ENCODE data around the gene HEXIM2.
"Not testable (repeated sequence)": the region's sequence is repeated elsewhere in the genome, so short reads cannot be mapped to it uniquely, and the experiment has no call there.

GRCh38 chr17:45124797-45125122, 36.9 kb upstream of the HEXIM2 start:
- TF ChIP-seq CTCF (optimal IDR thresholded peaks at IDR 0.05 in 1 of 3, IDR thresholded peaks at IDR 0.05 in 1 of 3, conservative IDR thresholded peaks at IDR 0.05 in 1 of 3; ENCODE audit: extremely low read depth in 1 of 3, insufficient read depth in 2 of 3, low read length in 3 of 3); EZH2 (IDR thresholded peaks at IDR 0.05; ENCODE audit: low read length): not testable (repeated sequence)
